Activated CD8-positive, alpha-beta T cell treated with anti-CD3 and anti-CD28 coated beads, Interleukin-2, amount 10 ng/mL, durations not matched to agents 7 days and 5 days (primary cell): ENCODE results near the gene PHF23. TPM values are rescaled to one million over a fixed set of nuclear protein-coding genes. Genes with fewer than 3 reads are reported as not detected.

Experiments used
- ATAC-seq: fragments of 150-1000 bp; cut with Tn5 transposase; one replicate; pipeline ENCODE4 v1.10.0; 2021; ENCODE audit warnings: moderate library complexity
- CTCF ChIA-PET: fragments of 350-600 bp; sonication (Branson Sonifier 250); formaldehyde crosslinking; loops from one replicate; lab custom pipeline; 2021; ENCODE audit warnings: antibody characterized with exemption; lab: Charles Lee
- POLR2A ChIA-PET: fragments of 350-600 bp; sonication (Branson Sonifier 250); formaldehyde crosslinking; loops from one replicate; lab custom pipeline; 2021; ENCODE audit warnings: antibody characterized with exemption; lab: Charles Lee
- DNase-seq: peaks from one replicate; pipeline ENCODE4 v3.0.0-alpha.2; 2020
- H3K27ac Mint-ChIP-seq: one replicate; pipeline ENCODE4 v1.8.0; 2021; ENCODE audit warnings: mild to moderate bottlenecking, mixed read lengths
- H3K27me3 Mint-ChIP-seq: one replicate; pipeline ENCODE4 v1.8.0; 2021; ENCODE audit warnings: low read depth, mixed read lengths
- H3K36me3 Mint-ChIP-seq: one replicate; pipeline ENCODE4 v1.8.0; 2021; ENCODE audit warnings: low read depth, mixed read lengths
- H3K4me1 Mint-ChIP-seq: one replicate; pipeline ENCODE4 v1.8.0; 2021; ENCODE audit warnings: low read depth, mixed read lengths
- H3K4me3 Mint-ChIP-seq: one replicate; pipeline ENCODE4 v1.8.0; 2021; ENCODE audit warnings: mild to moderate bottlenecking, mixed read lengths
- H3K9me3 Mint-ChIP-seq: one replicate; pipeline ENCODE4 v1.8.0; 2022; ENCODE audit warnings: mixed read lengths; ENCODE audit not compliant: insufficient read depth
- total RNA-seq, 2 experiments: library from RNA; stranded (reverse); gene quantifications; one replicate each; pipeline ENCODE4 v1.2.3, GENCODE V29; 2021

The PHF23 gene
- total RNA-seq, 2 experiments from 2014 or later: 53.6 to 57.9 TPM

DNA sequence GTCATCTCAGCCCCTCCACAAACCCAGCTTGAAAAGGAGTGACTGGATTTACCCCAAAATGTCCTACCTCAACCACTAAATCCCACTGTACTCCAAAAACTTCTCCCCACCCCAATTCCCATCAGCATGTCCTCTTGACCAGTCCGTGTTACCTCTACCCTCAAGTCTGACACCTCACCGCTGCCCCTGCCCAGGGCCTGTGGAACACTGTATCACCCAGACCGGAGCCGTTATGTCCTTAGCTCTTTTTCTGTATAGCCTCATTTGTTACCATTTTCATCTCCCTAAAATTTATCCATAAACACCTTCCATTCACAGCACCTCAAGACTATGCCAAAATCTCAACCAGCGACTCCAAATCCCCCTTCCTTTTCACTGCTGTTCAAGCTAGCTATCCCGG, 2.4 kb downstream of the PHF23 start:
- peaks cover 71% of the 10 kb centered on the region for H3K4me1 Mint-ChIP-seq
- peaks cover 55% of the 10 kb centered on the region for H3K36me3 Mint-ChIP-seq
- ATAC-seq (no peak), DNase-seq (no peak)
- H3K9me3 Mint-ChIP-seq: no peaks in the 10 kb centered on the region
- H3K4me3 Mint-ChIP-seq: peak overlapping the region; percentile 98
- POLR2A ChIA-PET: interaction anchor here (4.7 kb wide), 1 partner anchor 15 kb away, joined by 35 read pairs; the partner anchor contains the start of genes ACADVL and DLG4
- peak overlapping the region; percentile 91 for H3K27ac Mint-ChIP-seq
- no peaks in the 10 kb centered on the region for H3K27me3 Mint-ChIP-seq
- CTCF ChIA-PET: interaction anchor here (0.8 to 5.8 kb wide), 3 partner anchors 16 to 60 kb away, joined by 3 to 36 read pairs (median 5); partner anchors contain the start of genes ACADVL and DLG4

DNA sequence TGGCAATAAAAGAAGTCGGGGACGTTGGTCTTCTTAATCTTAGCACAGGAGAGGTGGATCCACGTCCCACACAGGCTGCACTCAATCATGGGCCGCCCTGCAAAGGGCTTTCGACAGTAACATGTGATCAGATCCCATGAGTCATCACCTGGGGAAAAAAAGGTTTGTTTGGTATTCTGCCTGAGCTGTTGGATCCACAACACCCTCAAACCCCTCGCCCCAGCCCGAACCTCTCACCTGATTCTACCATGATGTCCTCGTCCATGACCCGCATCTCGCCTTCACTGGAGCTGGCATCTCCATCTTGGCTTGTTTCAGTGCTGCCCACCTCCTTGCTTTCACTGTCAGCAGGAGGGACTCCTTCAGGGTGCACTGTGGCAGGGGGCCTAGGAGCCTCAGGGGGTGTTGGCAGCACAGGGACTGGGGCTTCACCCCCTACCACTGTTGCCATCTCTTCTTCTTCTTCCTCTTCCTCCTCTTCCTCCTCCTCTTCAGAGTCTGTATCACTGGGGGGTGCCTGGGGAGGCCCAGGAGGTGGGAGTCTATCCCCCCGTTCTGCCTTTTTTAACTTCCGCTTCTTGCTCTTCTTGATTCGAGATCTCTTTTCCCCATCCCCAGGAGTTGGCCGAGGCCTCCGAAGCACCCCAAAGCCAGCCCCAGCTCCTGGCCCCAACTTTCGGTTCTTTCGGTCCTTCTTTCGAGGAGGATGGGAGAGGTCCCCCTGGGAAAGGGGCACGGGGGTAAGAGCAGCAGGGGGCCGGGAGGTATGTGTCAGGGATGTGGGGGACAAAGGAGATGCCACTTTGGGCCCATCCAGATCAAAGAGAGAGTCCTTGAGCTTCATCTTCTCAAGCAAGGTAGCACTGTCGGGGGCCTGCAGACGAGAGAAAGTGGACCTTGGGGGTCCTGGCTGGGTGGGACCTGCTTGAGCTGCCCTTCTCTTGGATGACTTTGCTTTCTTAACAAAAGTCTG, 3.3 kb downstream of the PHF23 start:
- H3K4me3 Mint-ChIP-seq: peak overlapping the region; percentile 7
- peak overlapping the region; percentile 58 for H3K27ac Mint-ChIP-seq
- POLR2A ChIA-PET: interaction anchor here (0.6 to 4.7 kb wide), 2 partner anchors 14 to 32 kb away, joined by 3 to 35 read pairs; partner anchors contain the start of genes ACADVL and DLG4
- peaks cover 63% of the 10 kb centered on the region for H3K4me1 Mint-ChIP-seq
- no peak for ATAC-seq
- CTCF ChIA-PET: interaction anchor here (5.8 kb wide), 1 partner anchor 15 kb away, joined by 36 read pairs; the partner anchor contains the start of genes ACADVL and DLG4
- H3K27me3 Mint-ChIP-seq: no peaks in the 10 kb centered on the region
- H3K36me3 Mint-ChIP-seq: peaks cover 50% of the 10 kb centered on the region
- no peak for DNase-seq
- H3K9me3 Mint-ChIP-seq: no peaks in the 10 kb centered on the region

- Mint-ChIP-seq H3K27ac (peak within 1 kb of the TSS; percentile 83), H3K4me3 (peak within 1 kb of the TSS; percentile 90), H3K9me3 (no peaks in the 10 kb centered on the region), H3K27me3 (no peaks in the 10 kb centered on the region), H3K36me3 (peaks cover 51% of the 10 kb centered on the region), H3K4me1 (peaks cover 51% of the 10 kb centered on the region)
- ATAC-seq: peak; percentile 54
- DNase-seq: peak; percentile 97
- ChIA-PET POLR2A (interaction anchor here (0.6 to 2.2 kb wide), 5 partner anchors 8 to 115 kb away, joined by 3 to 11 read pairs (median 3); partner anchors contain the start of genes CTDNEP1 and GABARAP), CTCF (interaction anchor here (0.9 to 5.8 kb wide), 2 partner anchors 14 to 188 kb away, joined by 3 to 36 read pairs; partner anchors contain the start of genes ACADVL and DLG4)
Measured at GRCh38 chr17:7234083-7234951, 4.9 kb downstream of the PHF23 start, which contains the start of gene DVL2. TSS of gene DVL2 (minus strand) at chr17:7234517. CDS start at chr17:7234262, 255 bp downstream.

GRCh38 chr17:7233701-7234082, 5.6 kb downstream of the PHF23 start:
- DNase-seq (no peak), ATAC-seq (no peak)
- H3K27me3 Mint-ChIP-seq: no peaks in the 10 kb centered on the region
- H3K4me1 Mint-ChIP-seq: peaks cover 51% of the 10 kb centered on the region
- H3K27ac Mint-ChIP-seq: peak overlapping the region; percentile 83
- H3K4me3 Mint-ChIP-seq: peak overlapping the region; percentile 90
- ChIA-PET POLR2A (interaction anchor here (0.6 to 2.2 kb wide), 4 partner anchors 9 to 116 kb away, joined by 3 to 11 read pairs (median 3); partner anchors contain the start of genes CTDNEP1 and GABARAP), CTCF (interaction anchor here (5.8 kb wide), 1 partner anchor 13 kb away, joined by 36 read pairs; the partner anchor contains the start of genes ACADVL and DLG4)
- peaks cover 54% of the 10 kb centered on the region for H3K36me3 Mint-ChIP-seq
- H3K9me3 Mint-ChIP-seq: no peaks in the 10 kb centered on the region

DNA sequence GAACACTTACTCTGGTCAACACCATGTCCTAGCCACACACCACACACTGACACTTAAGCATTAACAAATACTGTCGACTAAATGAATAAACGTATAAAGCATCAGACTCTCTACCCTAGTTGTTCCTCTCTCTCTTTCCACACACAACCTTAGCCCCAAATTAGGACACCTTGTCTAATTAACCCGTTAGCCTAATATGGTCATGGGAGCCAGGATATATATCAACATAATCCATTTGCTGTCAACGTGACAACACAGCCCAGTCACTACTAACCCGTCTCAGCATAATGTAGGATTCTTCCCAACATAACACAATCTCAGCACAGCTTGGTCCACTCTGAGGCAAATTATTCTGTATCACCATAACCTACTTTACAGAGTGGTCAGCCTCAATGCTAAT, 7.1 kb downstream of the PHF23 start:
- DNase-seq (no peak), ATAC-seq (no peak)
- POLR2A ChIA-PET: interaction anchor here (1.5 kb wide), 1 partner anchor 11 kb away, joined by 3 read pairs; no protein-coding TSS in a partner anchor
- Mint-ChIP-seq H3K27me3 (no peaks in the 10 kb centered on the region), H3K27ac (no peak overlapping the region), H3K4me1 (peaks cover 46% of the 10 kb centered on the region), H3K4me3 (peak overlapping the region; percentile 90), H3K9me3 (no peaks in the 10 kb centered on the region), H3K36me3 (peaks cover 58% of the 10 kb centered on the region)
- CTCF ChIA-PET: interaction anchor here (5.8 kb wide), 1 partner anchor 12 kb away, joined by 36 read pairs; the partner anchor contains the start of genes ACADVL and DLG4

DNA sequence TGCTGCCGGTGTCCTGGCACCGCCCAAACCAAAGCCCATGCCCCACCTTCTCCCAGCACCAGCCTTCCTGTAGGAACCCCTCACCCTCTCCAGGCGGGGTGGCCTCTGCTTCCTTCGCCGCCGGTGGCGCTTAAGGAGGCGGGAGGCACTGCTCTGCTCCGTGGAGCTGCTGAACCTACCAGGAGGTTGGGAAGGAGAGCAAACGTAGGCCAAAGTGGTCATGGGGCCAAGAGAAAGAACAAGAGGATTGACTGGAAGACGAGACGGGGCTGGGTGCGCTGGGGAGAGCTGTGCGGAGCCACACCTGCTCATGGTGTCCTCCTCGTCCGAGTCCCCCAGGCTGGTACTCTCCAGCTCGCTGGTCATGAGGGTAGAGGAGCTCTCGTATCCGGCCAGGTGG, 9.8 kb downstream of the PHF23 start:
- peaks cover 40% of the 10 kb centered on the region for H3K36me3 Mint-ChIP-seq
- peaks cover 20% of the 10 kb centered on the region for H3K4me1 Mint-ChIP-seq
- ATAC-seq (no peak), DNase-seq (no peak)
- CTCF ChIA-PET: interaction anchor here (0.9 kb wide), 1 partner anchor 9 kb away, joined by 4 read pairs; no protein-coding TSS in a partner anchor
- no peaks in the 10 kb centered on the region for H3K9me3 Mint-ChIP-seq
- no peaks in the 10 kb centered on the region for H3K27me3 Mint-ChIP-seq
- POLR2A ChIA-PET: interaction anchor here (0.8 to 1.1 kb wide), 2 partner anchors 9 to 10 kb away, joined by 3 to 5 read pairs; partner anchors contain the start of gene DLG4
- H3K4me3 Mint-ChIP-seq: no peak overlapping the region
- no peak overlapping the region for H3K27ac Mint-ChIP-seq

- no peaks in the 10 kb centered on the region for H3K27me3 Mint-ChIP-seq
Measured at GRCh38 chr17:7228920-7229319, 10.3 kb downstream of the PHF23 start.

DNA sequence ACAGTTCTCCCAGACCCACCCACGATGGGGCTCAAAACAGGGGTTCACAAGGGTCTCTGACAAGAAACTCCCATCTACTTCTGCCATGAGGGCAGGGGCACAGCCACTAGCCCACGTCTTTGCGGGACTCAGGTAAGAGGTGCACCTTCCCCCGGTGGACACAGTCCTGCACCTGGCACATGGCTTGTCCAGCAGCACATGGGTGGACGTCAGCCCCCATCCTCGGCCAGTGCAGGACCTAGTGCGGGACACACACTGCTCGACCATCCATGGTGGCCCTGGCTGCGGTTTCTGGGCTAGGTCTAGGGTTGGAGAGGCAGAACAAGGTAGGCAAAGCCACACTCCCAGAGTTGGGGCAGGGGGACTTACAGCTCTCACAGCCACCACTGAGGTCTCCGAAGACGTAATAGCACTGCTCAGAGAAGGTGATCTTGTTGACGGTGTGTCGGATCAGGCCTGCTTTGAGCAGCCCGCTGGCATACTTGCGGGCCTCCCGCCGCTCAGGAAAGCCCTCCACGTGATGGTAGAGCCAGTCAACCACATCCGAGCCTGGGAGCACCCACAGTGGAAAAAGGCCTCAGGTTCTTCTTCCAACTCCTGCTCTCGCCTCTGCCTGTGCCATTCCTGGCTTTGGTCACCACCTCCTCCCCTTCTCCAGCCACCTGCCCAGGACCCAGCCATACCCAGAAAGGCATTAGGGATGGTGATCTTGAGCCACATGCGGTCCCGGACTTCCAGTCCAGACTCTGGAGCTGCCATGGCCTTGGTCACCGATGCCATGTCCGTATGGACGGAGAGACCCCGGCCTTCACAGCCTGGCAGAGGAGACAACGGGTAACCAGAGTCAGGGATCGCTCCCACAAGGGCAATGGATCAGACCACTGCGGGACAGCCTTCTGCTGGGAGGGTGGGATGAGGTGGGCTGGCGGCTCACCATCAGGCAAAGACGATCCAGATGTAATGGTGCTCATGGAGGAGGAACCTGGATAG, 12.2 kb downstream of the PHF23 start:
- H3K27me3 Mint-ChIP-seq: no peaks in the 10 kb centered on the region
- peaks cover 4% of the 10 kb centered on the region for H3K4me1 Mint-ChIP-seq
- no peak overlapping the region for H3K4me3 Mint-ChIP-seq
- ChIA-PET CTCF (no interaction called here), POLR2A (no interaction called here)
- DNase-seq (no peak), ATAC-seq (no peak)
- no peak overlapping the region for H3K27ac Mint-ChIP-seq
- no peaks in the 10 kb centered on the region for H3K9me3 Mint-ChIP-seq
- peaks cover 44% of the 10 kb centered on the region for H3K36me3 Mint-ChIP-seq

More at GRCh38 chr17:7228920-7229319, 10.3 kb downstream of the PHF23 start:
- POLR2A ChIA-PET: no interaction called here
- DNase-seq (no peak), ATAC-seq (no peak)
- CTCF ChIA-PET: interaction anchor here (0.9 kb wide), 1 partner anchor 8 kb away, joined by 4 read pairs; no protein-coding TSS in a partner anchor
- peaks cover 42% of the 10 kb centered on the region for H3K36me3 Mint-ChIP-seq
- H3K9me3 Mint-ChIP-seq: no peaks in the 10 kb centered on the region
- H3K4me3 Mint-ChIP-seq: no peak overlapping the region
- H3K27ac Mint-ChIP-seq: no peak overlapping the region
- peaks cover 19% of the 10 kb centered on the region for H3K4me1 Mint-ChIP-seq

DNA sequence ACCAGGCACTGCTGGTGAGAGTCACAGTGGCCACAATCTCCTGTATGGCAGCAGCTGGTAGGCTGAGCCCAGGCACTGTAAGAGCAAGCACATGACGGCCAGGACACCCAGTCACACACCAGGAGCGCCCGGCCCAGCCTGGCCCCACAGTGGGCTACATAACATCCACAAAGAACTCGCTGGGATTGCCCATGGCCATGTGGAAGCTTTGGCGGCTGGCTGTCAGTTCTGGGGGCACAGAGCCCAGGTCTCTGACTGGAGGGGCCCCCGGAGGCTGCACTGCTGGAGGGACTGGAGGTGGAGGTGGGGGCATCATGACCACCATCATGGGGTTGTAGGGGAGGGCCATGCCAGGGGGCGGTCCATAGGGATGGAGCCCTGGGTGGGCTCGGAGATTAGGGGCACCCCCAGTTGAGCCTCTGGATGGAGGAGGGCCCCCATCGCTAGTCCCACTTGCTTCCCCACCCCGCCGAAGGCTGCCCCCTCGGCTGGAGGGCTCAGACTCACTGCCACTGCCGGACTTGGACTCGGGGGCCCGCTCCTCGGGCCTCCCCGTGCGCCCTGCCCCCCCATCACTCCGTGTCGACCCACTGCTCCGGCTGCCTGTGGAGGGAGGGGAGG, 13.4 kb downstream of the PHF23 start:
- H3K4me3 Mint-ChIP-seq: no peak overlapping the region
- no peaks in the 10 kb centered on the region for H3K27me3 Mint-ChIP-seq
- peaks cover 11% of the 10 kb centered on the region for H3K4me1 Mint-ChIP-seq
- peaks cover 52% of the 10 kb centered on the region for H3K36me3 Mint-ChIP-seq
- POLR2A ChIA-PET: no interaction called here
- ATAC-seq: no peak
- H3K9me3 Mint-ChIP-seq: no peaks in the 10 kb centered on the region
- CTCF ChIA-PET: no interaction called here
- DNase-seq: no peak
- no peak overlapping the region for H3K27ac Mint-ChIP-seq
